Neural cell (in vitro differentiated cells): ENCODE data around the gene NTNG1. TPM values are rescaled to one million over a fixed set of nuclear protein-coding genes. Genes with fewer than 3 reads are reported as not detected.

Experiments
- H2AFZ ChIP-seq: fragments of 200-600, 300-800 bp; sonication (generic), shearing (Covaris generic); 2 replicates; pipeline ENCODE4 v1.6.0; 2014; ENCODE audit warnings: low read depth, mild to moderate bottlenecking, antibody characterized with exemption, low read length, moderate library complexity
- H3F3A ChIP-seq: fragments of 200-600 bp; shearing (Covaris generic); 2 replicates; pipeline ENCODE4 v1.6.1; 2016; ENCODE audit warnings: mild to moderate bottlenecking, moderate library complexity, mixed read lengths, antibody characterized with exemption, low read length; ENCODE audit not compliant: insufficient read depth, poor library complexity, severe bottlenecking
- H3K27ac ChIP-seq: fragments of 200-600, 300-800 bp; sonication (generic), shearing (Covaris generic); 2 replicates; pipeline ENCODE4 v1.5.1; 2014; ENCODE audit warnings: mild to moderate bottlenecking, low read length, moderate library complexity
- H3K27me3 ChIP-seq: fragments of 300-800, 200-600 bp; sonication (generic), shearing (Covaris generic); 2 replicates; pipeline ENCODE4 v1.6.0; 2014; ENCODE audit warnings: mild to moderate bottlenecking, low read depth, low read length, moderate library complexity; ENCODE audit not compliant: insufficient read depth
- H3K36me3 ChIP-seq: fragments of 300-800, 200-600 bp; sonication (generic), shearing (Covaris generic); 2 replicates; pipeline ENCODE4 v1.5.1; 2014; ENCODE audit warnings: mild to moderate bottlenecking, antibody characterized with exemption, low read length, moderate library complexity; ENCODE audit not compliant: insufficient read depth
- H3K4me2 ChIP-seq: fragments of 300-800, 200-600 bp; sonication (generic), shearing (Covaris generic); 2 replicates; pipeline ENCODE4 v1.6.0; 2014; ENCODE audit warnings: mild to moderate bottlenecking, low read length
- H3K4me3 ChIP-seq: fragments of 300-800, 200-600 bp; sonication (generic), shearing (Covaris generic); 2 replicates; pipeline ENCODE4 v1.5.1; 2014; ENCODE audit warnings: mild to moderate bottlenecking, low read length, moderate library complexity
- H3K79me2 ChIP-seq: fragments of 200-600 bp; shearing (Covaris generic); replicated peaks from 2 replicates; pipeline ENCODE4 v1.6.0; 2014; ENCODE audit warnings: mild to moderate bottlenecking, low read length, moderate library complexity; ENCODE audit not compliant: insufficient read depth
- H3K9ac ChIP-seq: fragments of 300-800, 200-600 bp; sonication (generic), shearing (Covaris generic); 2 replicates; pipeline ENCODE4 v1.6.1; 2016; ENCODE audit warnings: mild to moderate bottlenecking, low read length, mixed read lengths
- H3K9me2 ChIP-seq: fragments of 200-600 bp; shearing (Covaris generic); 2 replicates; pipeline ENCODE4 v1.6.1; 2016; ENCODE audit warnings: mild to moderate bottlenecking, low read length, mixed read lengths; ENCODE audit not compliant: insufficient read depth
- H3K9me3 ChIP-seq: fragments of 200-600, 300-800 bp; sonication (generic), shearing (Covaris generic); 2 replicates; pipeline ENCODE4 v1.6.1; 2016; ENCODE audit warnings: mild to moderate bottlenecking, mixed run types, low read length, moderate library complexity, mixed read lengths
- H4K20me1 ChIP-seq: fragments of 200-600 bp; shearing (Covaris generic); 2 replicates; pipeline ENCODE4 v1.6.1; 2016; ENCODE audit warnings: mild to moderate bottlenecking, mixed run types; ENCODE audit not compliant: insufficient read depth
- EP300 ChIP-seq: fragments of 450-650 bp; conservative IDR thresholded peaks from 2 replicates; pipeline ENCODE4 v1.6.1; 2014; ENCODE audit warnings: antibody characterized with exemption, mild to moderate bottlenecking, moderate library complexity; ENCODE audit not compliant: poor library complexity, severe bottlenecking
- EZH2 ChIP-seq: fragments of 200-600, 300-800 bp; shearing (Covaris generic), sonication (generic); IDR thresholded peaks from 2 replicates; pipeline ENCODE4 v1.6.1; 2014; ENCODE audit warnings: antibody characterized with exemption, low read length, borderline replicate concordance, mild to moderate bottlenecking; ENCODE audit not compliant: insufficient read depth, poor library complexity, severe bottlenecking
- MXI1 ChIP-seq: fragments of 450-650 bp; conservative IDR thresholded peaks from 2 replicates; pipeline ENCODE4 v1.6.1; 2014; ENCODE audit warnings: antibody characterized with exemption, mild to moderate bottlenecking; ENCODE audit not compliant: poor library complexity, severe bottlenecking
- POLR2AphosphoS5 ChIP-seq: IDR thresholded peaks from 2 replicates; pipeline ENCODE4 v1.6.1; 2012
- RAD21 ChIP-seq: fragments of 450-650 bp; conservative IDR thresholded peaks from 2 replicates; pipeline ENCODE4 v1.6.1; 2014; ENCODE audit warnings: antibody characterized with exemption, mild to moderate bottlenecking, moderate library complexity
- REST ChIP-seq: IDR thresholded peaks from 2 replicates; pipeline ENCODE4 v1.6.1; 2012; ENCODE audit warnings: borderline replicate concordance
- SMC3 ChIP-seq: fragments of 450-650 bp; conservative IDR thresholded peaks from 2 replicates; pipeline ENCODE4 v1.6.1; 2014; ENCODE audit warnings: antibody characterized with exemption, mild to moderate bottlenecking, moderate library complexity; ENCODE audit not compliant: poor library complexity
- TAF1 ChIP-seq: IDR thresholded peaks from 2 replicates; pipeline ENCODE4 v1.6.1; 2012; ENCODE audit warnings: low read depth
- polyA plus RNA-seq: library from polyadenylated mRNA; depleted of rRNA; stranded (reverse); fragments of >200 nt; gene quantifications from 2 replicates; pipeline ENCODE4 v1.2.3, GENCODE V29; 2014
- small RNA-seq, 3 experiments: library from RNA; depleted of rRNA; stranded (forward); fragments of <200 nt; gene quantifications; one replicate each; pipeline ENCODE3, GENCODE V24; 2012
- TF ChIP-seq, protein P1 (sequence below): fragments of 450-650 bp; IDR thresholded peaks from 2 replicates; pipeline ENCODE4 v1.5.1; 2014; ENCODE audit warnings: antibody characterized with exemption, mild to moderate bottlenecking, moderate library complexity; ENCODE audit not compliant: poor library complexity, severe bottlenecking

Gene NTNG1
- polyA plus RNA-seq, 1 donor from 2014 or later: not detected

DNA sequence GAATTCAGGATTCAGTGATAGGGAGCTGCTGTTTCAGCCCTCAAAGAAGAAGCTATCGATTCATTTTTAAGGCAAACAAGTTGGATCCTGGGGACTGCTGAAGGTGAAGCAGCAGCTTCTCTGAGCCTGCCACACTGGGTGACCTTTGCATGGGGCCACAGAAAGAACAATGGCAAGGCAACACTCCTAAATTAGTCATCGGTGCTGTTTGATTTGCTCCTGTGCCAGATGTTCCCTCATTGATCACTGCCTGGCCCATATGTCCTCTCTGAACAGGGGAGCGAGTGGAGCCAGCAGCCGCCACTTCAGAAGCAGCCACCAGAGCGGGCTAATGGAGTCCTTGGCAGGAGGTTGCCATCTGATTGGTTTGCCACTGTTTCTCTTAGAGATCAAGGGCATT lies 391.5 kb downstream of the NTNG1 start:
- H3K27me3 ChIP-seq: no peaks in the 10 kb centered on the region
- H3K36me3 ChIP-seq: no peaks in the 10 kb centered on the region
- TF ChIP-seq SMC3 (no peak), MXI1 (no peak), TAF1 (no peak), POLR2AphosphoS5 (no peak), RAD21 (no peak), EZH2 (no peak), EP300 (no peak), REST (no peak)
- TF ChIP-seq, protein P1, sequence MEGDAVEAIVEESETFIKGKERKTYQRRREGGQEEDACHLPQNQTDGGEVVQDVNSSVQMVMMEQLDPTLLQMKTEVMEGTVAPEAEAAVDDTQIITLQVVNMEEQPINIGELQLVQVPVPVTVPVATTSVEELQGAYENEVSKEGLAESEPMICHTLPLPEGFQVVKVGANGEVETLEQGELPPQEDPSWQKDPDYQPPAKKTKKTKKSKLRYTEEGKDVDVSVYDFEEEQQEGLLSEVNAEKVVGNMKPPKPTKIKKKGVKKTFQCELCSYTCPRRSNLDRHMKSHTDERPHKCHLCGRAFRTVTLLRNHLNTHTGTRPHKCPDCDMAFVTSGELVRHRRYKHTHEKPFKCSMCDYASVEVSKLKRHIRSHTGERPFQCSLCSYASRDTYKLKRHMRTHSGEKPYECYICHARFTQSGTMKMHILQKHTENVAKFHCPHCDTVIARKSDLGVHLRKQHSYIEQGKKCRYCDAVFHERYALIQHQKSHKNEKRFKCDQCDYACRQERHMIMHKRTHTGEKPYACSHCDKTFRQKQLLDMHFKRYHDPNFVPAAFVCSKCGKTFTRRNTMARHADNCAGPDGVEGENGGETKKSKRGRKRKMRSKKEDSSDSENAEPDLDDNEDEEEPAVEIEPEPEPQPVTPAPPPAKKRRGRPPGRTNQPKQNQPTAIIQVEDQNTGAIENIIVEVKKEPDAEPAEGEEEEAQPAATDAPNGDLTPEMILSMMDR: no peak
- no peak overlapping the region for H2AFZ ChIP-seq
- H3K4me2 ChIP-seq: no peak overlapping the region
- no peaks in the 10 kb centered on the region for H3K9me2 ChIP-seq
- H4K20me1 ChIP-seq: no peaks in the 10 kb centered on the region
- H3K27ac ChIP-seq: no peak overlapping the region
- H3K4me3 ChIP-seq: peak overlapping the region; percentile 9
- H3K9me3 ChIP-seq: no peaks in the 10 kb centered on the region
- no peaks in the 10 kb centered on the region for H3F3A ChIP-seq
- no peak overlapping the region for H3K9ac ChIP-seq
- H3K79me2 ChIP-seq: no peaks in the 10 kb centered on the region

Small RNA genes within 50 kb of the gene (small RNA-seq; reads per million reads assigned to genes)
- gene AC114491.1: 0 reads per million in 3 experiments

Other genes starting within 250 kb of the NTNG1 start
- gene PRMT6, start 84.4 kb upstream of the NTNG1 start, polyA plus RNA-seq: 19.0 and 19.1 TPM in 2 replicates